Measurements from ENCODE around the gene ATP11A. TPM values are rescaled to one million over a fixed set of nuclear protein-coding genes. Genes with fewer than 3 reads are reported as not detected.

ATP11A gene
- total RNA-seq, 1 donor from 2014 or later, result 191 TPM

- DNase-seq (ENCODE audit: low spot score), result no peak
Measured at GRCh38 chr13:112819111-112819510, 129.3 kb downstream of the ATP11A start.

DNA sequence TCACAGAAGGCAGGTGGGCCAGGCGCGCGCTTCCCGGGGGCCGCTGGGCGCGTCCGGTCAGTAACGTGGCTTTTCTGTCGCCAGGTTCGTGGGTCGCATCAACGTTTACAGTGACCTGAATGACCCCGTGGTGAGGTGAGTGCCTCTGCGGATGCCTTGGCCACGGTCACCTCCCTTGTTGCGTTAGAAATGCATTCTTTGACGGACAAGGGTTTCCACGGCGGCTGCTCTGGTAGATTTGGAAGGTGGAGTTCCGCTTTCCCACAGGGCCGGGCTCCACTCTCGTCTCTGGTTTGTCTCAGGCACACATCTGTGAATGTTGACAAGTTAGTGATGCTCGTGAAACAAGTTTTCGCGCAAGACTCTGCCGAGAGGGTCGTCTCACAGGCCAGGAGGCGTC is 130.0 kb downstream of the ATP11A start:
- no peak for DNase-seq (ENCODE audit: low spot score)

- no peak for DNase-seq (ENCODE audit: low spot score)
Measured at GRCh38 chr13:112820318-112820717, 130.5 kb downstream of the ATP11A start.

DNA sequence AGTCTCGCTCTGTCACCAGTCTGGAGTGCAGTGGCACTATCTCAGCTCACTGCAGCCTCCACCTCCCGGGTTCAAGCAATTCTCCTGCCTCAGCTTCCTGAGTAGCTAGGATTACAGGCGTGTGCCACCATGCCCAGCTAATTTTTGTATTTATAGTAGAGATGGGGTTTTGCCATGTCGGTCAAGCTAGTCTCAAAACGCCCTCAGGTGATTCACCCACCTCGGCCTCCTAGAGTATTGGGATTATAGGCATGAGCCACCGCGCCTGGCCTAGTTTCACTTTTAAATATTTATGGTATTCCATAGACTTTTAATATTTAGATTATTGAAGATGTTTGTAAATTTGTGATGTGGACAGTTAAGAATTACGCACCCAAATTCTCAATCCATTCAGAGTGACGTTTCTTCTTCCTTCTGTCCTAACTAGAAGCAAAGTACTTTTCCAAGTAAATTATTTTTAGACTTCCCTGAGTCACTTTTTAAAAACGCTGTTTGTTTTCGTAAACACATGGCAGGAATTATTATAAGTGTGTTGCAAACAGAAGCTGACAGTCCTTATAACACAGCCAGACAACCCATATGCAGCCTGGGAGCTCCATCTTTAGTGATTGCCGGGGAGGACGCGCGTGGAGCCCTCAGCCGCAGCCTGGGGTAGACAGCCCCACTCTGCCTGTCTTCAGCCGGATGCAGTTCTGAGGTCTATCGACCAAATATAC is 131.7 kb downstream of the ATP11A start:
- no peak for DNase-seq (ENCODE audit: low spot score)

DNA sequence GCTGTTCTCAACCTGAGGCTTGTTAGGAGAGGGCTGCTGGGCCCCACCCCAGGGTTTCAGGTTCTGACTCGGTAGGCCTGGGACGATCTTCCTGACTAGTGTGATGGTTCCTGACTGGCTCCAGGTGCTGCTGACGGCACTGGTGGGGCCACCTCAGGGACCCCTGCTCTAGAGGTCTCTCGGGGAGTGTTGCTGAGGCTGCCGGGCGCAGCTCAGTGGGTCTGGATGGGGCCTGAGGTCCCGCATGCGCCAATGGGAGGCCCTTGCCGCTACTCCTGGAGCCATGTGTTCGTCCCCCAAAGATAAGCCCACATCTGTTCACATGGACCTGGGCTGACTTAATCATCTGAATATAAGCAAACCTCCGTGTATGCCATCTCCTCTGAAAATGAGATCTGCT is 133.0 kb downstream of the ATP11A start:
- DNase-seq (ENCODE audit: low spot score), result no peak

GRCh38 chr13:112824429-112824828 is 134.6 kb downstream of the ATP11A start:
- DNase-seq (ENCODE audit: low spot score), result no peak

DNA sequence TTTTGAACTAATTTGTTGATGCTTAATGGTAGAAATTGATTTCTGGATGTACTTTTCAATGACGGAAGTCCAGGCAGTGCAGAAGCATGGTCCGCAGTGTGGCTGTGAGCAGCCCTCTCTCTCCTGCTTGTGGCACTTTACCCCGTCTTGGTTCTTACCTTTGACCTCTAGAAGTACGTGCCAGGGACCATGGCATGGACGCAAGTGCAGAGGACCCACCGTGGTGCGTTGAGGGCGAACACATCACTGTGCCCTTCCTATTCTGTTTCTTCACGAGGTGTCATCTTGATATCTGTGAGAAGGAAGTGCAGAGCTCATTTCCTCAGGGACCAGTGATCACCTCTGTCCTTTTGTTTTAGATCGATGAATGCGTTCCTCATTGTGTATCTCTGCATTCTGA is 135.2 kb downstream of the ATP11A start:
- no peak for DNase-seq (ENCODE audit: low spot score)

DNA sequence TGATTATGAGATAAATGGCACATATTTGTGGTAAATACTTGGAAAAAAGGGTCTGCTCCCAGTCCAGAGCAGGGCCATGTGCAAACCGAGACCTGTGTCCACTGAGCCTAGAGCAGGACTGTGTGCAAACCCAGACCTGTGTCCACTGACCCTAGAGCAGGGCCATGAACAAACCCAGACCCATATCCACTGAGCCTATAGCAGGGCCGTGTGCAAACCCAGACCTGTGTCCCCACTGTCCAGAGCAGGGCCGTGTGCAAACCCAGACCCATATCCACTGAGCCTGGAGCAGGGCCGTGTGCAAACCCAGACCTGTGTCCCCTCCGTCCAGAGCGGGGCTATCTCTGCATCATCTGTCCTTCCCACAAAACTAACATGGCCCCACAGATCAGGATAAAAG is 136.0 kb downstream of the ATP11A start:
- no peak for DNase-seq (ENCODE audit: low spot score)

DNA sequence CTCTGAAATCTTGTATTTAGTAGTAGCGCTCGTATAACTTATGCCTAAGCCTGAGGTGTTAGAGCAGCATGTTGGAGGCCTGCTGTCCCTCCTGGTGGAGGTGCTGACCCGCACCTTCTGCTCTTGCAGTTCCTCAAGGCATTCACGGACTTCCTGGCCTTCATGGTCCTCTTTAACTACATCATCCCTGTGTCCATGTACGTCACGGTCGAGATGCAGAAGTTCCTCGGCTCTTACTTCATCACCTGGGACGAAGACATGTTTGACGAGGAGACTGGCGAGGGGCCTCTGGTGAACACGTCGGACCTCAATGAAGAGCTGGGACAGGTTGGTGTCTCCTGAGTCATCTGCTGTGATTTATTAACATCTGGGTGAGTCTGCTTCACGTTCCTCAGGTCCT is 136.7 kb downstream of the ATP11A start:
- DNase-seq (ENCODE audit: low spot score), result no peak

DNA sequence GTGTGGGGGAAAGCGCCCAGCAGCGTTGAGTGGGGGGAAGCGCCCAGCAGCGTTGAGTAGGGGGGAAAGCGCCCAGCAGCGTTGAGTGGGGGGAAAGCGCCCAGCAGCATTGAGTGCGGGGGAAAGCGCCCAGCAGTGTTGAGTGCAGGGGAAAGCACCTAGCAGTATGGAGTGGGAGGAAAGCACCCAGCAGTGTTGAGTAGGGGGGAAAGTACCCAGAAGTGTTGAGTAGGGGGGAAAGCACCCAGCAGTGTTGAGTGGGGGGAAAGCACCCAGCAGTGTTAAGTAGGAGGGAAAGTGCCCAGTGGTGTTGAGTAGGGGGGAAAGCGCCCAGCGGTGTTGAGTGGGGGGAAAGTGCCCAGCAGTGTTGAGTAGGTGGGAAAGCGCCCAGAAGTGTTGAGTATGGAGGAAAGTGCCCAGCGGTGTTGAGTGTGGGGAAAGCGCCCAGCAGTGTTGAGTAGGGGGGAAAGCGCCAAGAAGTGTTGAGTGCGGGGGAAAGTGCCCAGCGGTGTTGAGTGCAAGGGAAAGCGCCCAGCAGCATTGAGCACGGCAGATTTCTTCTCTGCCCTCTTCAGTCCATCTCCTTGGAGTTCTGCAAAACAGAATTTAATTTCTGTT is 138.4 kb downstream of the ATP11A start:
- no peak for DNase-seq (ENCODE audit: low spot score)

GRCh38 chr13:112828756-112829155 is 138.9 kb downstream of the ATP11A start:
- DNase-seq (ENCODE audit: low spot score), result no peak

DNA sequence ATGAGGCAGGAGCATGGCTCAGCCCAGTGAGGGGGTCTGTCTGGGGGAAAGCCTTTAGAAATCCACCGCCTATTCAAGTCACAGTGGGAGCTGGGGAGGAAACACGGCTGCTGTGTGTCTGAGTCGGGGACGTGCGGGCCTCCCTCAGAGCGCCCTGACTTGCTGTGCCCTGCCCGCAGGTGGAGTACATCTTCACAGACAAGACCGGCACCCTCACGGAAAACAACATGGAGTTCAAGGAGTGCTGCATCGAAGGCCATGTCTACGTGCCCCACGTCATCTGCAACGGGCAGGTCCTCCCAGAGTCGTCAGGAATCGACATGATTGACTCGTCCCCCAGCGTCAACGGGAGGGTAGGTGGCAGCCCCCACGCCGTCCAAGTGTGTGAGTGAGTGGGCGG is 141.4 kb downstream of the ATP11A start:
- no peak for DNase-seq (ENCODE audit: low spot score)

GRCh38 chr13:112831801-112832200 is 142.0 kb downstream of the ATP11A start:
- no peak for DNase-seq (ENCODE audit: low spot score)

DNA sequence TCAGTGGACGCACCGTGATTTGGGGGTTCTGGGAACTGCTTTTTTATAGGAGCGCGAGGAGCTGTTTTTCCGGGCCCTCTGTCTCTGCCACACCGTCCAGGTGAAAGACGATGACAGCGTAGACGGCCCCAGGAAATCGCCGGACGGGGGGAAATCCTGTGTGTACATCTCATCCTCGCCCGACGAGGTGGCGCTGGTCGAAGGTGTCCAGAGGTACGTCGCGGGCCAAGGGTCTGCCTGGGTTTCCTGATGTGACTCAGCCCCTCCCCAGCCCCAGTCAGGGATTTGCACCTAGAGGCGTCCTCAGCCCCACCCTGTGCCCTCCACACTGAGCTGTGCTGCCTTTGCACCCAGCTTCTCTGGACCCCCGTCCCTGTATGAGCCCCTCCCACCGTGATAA is 143.0 kb downstream of the ATP11A start:
- DNase-seq (ENCODE audit: low spot score), result no peak

GRCh38 chr13:112833551-112834257 is 143.9 kb downstream of the ATP11A start:
- no peak for DNase-seq (ENCODE audit: low spot score)

- no peak for DNase-seq (ENCODE audit: low spot score)
Measured at GRCh38 chr13:112835344-112835743, 145.5 kb downstream of the ATP11A start.

GRCh38 chr13:112835796-112836195 is 146.0 kb downstream of the ATP11A start:
- DNase-seq (ENCODE audit: low spot score), result no peak

DNA sequence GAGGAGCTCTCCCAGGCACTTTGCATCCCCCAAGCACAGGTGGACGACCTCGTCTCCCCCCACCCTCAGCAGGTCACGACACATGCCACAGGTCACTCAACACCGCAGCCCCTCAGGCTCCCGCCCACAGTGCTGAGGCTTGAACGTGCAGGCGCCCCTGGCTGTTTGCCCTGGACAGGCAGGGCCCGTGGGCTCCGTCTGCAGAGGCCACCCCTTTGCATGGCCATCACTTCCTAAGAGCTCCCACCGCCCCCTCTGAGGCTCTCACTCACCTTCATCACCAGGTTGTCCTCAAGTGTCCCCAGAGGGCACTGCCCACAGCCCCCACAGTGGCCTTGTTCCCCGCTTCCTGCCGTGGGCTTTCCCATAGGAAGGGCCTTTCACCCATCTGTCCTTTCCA is 147.1 kb downstream of the ATP11A start:
- DNase-seq (ENCODE audit: low spot score), result no peak

- DNase-seq (ENCODE audit: low spot score), result no peak
Measured at GRCh38 chr13:112837371-112838037, 147.7 kb downstream of the ATP11A start.

DNA sequence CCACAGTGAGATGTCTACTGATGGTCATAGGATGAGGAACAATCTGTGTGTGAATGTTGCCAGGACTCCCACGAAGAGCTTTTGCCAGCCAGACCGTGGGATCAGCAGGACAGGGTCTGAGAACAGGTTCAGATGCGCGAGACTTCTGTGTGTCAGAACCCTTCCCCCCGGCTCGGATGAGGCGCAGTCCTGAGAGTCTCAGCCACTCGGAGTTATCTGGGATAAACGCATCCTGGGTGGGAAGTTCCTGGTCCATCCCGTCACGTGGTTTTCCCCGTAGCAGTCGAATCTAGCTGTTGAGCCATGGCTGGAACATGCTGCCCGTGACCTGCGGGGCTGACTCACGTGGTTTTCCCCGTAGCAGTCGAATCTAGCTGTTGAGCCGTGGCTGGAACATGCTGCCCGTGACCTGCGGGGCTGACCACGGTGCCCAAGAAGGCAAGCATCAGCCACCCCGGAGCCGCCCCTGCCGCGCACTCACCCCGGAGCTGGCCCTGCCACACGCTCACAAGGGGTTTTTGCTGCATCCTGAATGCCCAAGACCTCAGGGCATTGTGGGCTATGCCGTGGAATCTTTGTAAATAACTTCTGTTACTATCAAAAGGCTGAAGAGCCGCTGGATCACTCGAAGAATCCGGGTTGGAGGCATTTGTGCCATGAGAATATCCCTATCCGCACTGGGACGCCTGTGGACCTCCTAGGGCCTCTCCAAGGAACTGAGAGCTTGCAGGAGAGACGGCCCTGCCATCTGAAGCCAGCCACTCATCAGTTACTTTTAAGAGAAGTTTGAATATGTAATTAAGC is 148.4 kb downstream of the ATP11A start:
- DNase-seq (ENCODE audit: low spot score), result no peak

GRCh38 chr13:112838842-112839117 is 148.9 kb downstream of the ATP11A start:
- DNase-seq (ENCODE audit: low spot score), result no peak
